HG03060 (cell line): ENCODE measurements around the gene NUDT13.

Source experiments
- ATAC-seq: cut with Tn5 transposase; IDR thresholded peaks from one replicate; pipeline ENCODE4 v1.9.1; 2021; ENCODE audit warnings: low read depth, moderate number of reproducible peaks; ENCODE audit not compliant: unreplicated experiment

NUDT13 gene

DNA sequence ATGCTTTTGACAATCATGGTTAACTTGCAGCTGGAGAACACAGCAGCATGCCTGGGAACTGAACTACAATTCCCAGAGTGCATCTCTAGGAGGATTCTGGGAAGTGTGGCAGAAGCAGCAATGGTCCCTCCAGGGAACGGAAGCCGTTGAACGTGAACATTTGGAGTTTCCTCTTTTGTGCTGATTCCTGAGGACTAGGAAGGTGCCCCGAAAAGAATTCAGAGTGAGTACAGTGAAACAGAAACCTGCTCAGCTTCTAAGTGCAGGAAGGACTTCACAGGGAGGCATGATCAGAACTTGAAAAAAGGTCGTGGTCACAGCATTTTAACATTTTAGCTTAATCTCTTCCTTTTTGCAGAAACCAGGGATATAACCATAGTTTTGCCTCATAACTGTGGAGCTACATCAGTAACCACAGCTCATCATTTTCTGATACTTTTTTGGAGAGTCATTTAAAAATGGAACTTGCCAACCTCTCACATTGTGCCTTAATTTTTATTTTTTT, at the start of gene NUDT13:
Gene NUDT13 (plus strand): TSS at position 111 of the 505 bp plus-strand sequence. CDS start 3,911 bp downstream, outside the sequence.
- no peak for ATAC-seq

DNA sequence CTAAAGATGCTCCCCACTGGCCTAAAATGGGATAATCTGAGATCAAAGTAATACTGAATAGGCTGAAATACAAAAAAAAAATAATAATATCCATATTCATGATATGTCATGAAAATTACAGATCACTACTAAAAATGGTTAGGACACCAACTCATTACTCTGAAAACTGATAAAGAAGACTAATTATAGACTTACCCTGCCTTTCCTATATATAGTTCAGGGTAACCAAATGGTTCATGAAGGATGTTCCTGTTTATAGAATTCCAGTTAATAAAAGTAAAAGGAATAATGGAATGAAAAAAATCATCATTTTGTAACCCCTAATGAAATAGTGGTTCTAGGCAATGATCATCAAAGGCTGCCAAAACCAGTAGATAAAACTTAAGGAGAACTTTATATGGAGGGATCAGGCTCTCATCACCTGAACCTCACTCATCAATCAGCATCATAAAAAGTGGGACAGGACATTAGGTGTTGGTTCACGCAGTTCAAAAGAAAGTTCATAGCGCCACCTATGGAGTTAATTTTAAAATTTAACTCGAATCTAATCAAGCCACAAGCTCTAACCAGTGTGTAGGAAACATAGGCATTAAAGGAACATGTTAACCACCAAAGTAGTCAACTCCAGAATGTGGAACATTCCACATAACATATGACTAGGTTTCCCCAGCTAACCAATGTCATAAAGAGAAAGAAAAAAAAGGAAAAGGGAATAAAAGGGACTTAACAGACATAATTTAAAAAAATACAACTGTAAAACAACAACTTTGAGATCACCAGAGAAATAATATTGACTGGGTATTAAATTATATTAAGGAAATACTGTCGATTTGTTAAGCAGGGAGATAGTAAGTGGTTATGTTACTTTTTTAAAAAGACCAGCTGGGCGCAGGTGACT, 49.3 kb upstream of the NUDT13 start:
- ATAC-seq: no peak

DNA sequence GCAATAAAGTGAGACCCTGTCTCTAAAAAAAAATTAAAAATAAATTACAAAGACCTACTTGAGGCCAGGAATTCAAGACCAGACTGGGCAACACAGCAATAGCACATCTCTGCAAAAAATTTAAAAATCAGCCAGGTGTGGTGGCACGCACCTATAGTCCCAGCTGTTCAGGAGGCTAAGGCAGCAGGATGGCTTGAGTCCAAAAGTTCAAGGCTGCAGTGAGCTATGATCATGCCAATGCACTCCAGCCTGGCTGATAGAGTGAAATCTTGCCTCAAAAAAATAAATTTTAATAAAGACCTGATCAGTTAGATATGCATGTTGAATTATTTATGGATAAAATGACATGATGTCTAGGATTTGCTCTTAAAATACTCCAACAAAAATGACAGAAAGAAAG, 48.5 kb upstream of the NUDT13 start:
- no peak for ATAC-seq

DNA sequence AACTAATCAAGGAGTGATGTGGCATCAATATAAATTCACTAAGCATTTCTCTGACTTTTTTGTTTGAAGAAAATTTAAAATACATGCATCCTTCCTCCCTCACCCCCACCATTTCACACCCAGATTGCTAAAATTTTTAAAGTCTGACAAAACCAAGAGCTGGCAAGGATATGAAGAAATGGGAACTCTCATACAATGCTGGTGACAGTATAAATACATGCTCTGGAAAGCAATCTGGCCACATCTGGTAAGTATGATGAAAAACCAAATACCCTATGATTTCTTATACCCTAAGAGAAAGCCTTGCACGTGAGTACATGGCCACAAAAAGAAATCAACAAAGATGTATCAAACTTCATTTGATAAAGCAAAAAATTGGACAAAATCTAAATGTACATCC, 44.8 kb upstream of the NUDT13 start:
- no peak for ATAC-seq

DNA sequence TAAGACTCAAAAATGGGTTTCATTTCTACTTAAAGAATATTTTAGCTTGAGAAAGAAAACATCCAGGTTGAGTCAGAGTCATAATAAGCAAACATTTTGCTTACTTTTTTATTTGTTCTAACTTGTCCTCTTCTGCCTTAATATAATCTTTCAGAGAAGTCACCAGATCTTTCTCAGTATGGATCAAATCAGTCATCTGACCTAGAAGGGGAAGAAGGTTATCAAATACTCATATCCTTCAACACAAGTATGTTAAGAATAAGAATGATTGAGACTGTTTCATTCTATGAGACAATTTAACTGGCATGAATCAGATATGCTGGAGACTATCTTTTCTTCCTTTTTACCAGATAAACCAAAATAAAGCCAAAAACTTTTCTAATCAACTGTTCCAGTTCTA, 36.6 kb upstream of the NUDT13 start:
- ATAC-seq: no peak

DNA sequence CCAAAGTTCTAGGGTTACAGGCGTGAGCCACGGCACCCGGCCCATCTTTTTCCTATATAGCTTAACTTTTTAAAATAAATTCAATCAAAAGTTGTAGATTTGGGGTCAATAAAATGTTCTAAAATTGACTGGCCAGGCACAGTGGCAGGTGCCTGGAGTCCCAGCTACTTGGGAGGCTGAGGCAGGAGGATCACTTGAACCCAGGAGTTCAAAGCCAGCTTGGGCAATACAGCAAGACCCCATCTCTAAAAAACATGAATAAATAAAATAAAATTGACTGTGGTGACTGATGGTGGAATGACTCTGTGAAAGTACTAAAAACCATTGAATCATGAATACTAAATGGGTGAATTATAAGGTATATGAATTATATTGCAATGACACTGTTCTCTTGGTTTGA, 34.4 kb upstream of the NUDT13 start:
- ATAC-seq: no peak

DNA sequence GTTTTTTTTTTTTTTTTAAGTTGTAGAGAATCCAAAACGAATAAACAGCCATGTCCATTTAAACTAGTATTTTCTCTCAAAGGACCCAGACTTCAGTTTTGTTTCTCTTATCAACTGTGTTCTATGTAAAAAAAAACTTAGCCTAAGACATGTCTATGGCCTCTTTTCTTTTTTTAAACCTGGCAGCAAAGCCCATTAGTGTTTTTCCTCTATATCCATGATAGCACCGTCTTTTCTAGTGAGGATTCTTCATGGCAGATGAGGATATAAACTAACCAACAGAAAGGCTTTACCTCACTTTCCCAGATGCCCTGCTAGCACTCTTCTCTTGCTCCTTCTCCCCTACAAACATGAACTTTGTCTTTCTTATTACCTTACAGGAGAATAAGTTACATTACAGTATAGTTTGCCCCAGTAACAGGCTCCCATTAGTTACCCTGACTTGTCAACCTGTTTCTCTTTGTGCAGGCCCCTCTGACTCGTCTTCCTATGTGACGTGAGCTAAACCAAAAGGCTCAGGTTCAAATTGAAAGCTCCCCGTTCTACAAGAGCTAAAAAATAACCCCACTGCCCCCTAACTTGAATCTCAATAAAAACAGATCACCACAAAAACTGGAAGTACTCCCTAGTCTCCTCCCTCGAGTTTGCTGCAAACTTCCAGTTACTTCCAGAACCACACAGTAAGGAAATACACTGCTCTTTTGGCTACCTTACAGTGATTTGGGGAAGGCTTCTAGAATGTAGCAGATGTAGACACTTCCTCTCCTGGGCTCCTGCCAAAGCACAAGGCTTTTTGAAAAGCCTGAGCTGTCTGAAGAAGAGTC, 33.7 kb upstream of the NUDT13 start:
- ATAC-seq: no peak

DNA sequence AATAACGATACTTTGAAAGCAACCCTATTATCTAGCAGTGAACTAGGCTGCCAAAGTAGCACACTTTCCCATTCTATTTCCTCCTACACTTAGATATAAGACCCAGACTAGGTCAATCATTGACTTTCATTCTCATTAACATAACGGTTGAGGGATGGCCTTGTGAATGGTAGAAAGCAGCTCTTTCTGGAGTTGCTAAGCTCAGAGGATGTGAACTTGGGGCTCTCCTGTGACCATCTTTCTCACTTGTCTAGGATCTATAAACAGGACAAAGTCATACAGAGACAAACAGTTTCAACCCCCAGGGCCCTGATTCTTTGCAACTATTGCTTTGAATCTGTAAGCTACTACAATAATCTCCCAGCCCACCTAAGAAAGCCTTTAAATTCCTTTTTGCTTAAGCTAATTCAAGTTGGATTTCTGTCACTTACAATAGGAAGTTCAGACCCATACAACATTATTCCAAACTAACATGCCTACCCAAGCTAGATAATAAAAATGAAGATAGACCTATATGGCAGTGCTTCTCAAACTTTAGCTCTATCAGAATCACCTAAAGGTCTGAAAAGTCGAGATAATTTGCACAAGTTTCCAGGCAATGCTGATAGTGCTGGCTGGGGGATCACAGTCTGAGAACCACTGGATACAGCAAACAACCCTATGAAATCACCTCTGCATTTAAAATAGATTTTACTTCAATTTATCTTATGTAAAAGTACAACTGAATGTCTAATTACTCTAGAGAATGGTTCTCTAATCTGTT, 30.3 kb upstream of the NUDT13 start:
- ATAC-seq: no peak

DNA sequence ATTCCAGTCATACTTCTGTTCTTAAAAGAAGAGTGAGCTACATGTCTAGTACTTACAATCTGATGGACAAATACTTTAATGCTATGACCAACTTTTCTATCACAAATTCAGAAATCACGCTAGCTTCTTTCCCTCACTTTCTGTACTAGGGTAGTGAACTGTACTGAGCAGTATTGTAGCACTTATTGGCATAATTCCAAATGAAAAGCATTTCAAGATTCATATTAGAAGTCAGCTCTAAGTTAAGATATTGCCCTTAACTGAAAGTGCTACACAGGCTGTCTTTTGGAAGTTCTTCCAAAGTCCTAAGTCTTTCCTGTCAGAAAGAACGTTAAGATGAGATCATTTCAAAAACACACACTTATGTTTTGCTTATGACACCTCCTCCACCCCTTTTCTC, 27.0 kb upstream of the NUDT13 start:
- no peak for ATAC-seq

DNA sequence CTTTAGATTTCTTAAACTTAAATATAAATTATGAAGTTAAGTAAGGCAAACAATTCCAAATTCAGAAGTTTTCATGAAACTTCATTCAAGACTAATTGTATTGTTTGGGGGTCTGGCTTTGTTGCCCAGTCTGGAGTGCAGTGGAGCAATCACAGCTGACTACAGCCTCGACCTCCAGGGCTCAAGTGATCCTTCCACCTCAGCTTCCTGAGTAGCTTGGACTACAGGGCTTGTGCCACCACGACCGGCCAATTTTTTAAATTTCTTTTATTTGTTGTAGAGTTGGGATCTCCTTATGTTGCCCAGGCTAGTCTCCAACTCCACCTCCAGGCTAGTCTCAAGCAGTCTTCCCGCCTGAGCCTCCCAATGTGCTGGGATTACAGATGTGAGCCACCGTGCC, 26.0 kb upstream of the NUDT13 start:
- ATAC-seq: no peak

DNA sequence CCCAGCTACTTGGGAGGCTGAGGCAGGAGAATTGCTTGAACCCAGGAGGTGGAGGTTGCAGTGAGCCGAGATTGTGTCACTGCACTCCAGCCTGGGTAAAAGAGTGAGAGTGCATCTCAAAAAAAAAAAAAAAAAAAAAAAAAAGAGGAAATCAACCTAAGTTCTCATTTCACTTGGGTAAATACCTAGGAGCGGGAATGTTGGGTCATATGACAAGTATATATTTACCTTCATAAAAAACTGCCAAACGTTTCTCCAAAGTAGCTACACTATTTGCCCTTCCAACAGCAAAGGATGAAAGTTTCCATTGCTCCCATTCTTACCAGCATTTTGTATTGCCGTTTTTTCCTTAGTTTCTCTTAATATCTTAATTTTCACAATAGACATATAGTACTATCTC, 23.4 kb upstream of the NUDT13 start:
- ATAC-seq: no peak

DNA sequence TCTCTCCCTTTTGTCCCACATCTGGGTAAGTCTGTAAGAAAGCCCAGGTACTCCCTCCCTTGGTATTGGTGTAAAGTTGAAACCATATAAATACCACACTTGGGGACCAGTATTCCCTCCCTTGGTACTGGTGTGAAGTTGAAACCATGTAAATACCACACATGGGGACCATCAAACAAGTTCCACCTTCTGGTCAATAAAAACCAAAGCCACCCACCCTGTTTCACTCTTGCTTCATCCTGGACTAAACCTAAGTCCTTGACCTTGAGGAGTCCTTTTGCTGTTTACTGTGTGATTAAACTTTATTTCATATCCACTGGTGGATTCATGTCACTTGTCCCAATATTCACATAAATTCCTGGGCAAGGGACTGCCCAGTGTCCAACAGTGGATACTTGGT, 22.0 kb upstream of the NUDT13 start:
- no peak for ATAC-seq

DNA sequence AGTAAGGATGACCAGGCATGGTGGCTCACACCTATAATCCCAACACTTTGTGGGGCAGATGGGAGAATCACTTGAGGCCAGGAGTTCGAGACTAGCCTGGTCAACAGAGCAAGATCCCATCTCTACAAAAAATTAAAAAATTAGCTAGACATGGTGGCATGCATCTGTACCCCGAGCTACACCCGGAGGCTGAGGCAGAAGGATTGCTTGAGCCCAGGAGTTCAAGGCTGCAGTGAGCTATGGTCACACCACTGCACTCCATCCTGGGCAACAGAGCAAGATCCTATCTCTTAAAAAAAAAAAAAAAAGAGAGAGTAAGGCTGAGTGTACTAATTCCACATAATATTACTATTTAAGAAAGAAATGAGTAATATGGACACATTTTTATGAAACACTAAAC, 17.4 kb upstream of the NUDT13 start:
- no peak for ATAC-seq

DNA sequence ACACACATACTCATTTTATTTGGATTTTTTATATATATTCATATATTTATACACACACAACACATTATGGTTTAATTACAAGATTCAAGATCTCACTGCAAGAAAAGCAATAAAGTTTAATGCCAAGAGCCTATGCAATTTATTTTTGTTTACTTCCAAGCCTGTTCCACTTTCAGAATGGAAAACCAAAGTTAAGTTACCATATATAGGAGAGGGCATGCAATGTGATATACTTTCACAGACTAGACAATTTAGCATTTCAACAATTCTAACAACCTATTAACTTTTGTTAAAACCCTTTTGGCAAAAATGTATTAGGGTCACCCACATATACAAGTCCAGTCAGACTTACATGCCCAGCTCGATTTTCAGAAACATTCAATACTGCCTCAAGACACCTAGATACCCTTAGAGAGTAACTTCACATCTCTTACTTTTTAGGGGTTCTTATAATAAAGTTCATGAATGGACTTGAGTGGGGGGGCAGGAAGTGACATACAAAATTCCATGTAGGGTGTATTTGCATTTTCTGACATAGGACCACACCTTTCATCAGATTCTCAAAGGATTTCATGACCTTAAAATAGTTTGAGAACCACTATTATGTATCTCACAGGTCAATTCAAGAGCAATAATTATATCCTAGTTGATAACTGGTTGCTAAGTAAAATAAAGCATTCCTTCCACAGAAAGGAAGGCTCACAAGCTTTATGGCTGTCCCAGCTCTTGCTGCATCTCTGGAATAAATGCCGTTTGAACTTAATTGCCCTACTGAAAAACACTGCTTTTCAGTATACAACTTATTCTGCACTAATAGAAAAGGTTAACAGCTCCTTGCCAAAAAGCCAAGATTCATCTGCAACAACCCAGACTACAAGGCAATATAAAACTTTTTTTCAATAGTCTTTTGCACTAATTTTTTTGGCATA, 16.1 kb upstream of the NUDT13 start:
- no peak for ATAC-seq

DNA sequence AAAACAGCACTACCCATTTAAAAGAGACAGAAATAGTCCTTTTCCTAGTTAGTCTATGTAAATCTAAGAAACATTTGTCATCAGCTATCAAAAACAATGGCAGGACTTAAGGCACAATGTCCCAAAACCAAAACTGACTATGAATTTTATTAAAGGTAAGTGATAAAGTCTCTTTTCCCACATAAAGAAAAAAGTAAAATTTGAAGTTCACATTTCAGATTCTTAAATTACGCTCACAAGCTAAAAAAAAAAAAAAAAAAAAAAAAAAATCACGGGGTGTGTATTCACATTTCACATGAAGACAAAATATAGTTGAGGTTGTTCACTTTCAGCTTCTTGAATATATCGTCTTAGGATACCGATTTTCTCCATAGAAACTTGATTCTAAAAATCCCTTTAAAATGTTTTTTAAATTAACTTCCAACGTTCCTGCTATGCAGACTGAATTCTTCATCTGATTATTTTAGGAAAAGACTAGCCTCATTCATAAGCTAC, 15.2 kb upstream of the NUDT13 start:
- ATAC-seq: no peak

DNA sequence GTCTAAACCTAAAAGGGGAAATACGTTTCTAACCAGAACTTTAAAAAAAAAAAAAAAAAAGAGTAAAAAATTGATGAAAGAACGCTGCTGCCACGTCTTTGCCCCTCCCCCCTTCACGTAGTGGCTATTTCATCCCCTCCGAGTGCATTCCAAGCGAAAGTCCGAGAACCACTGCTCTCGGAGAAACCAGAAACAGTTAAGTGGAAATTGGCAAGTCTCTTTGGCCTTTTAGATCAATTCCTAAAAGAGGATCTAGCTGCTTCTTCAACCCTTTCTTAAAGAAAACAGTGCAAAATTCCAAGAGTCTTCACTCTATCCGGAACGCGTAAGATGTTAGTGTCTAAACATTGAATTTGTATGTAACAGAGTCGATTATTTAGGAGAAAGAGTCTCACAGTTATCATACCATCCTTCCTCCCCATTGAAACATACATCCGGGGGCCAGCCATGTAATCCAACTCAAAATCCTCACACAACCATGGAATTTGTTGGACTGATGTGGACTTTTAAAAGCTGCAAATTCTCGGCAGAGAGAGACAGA, 14.7 kb upstream of the NUDT13 start:
- no peak for ATAC-seq

DNA sequence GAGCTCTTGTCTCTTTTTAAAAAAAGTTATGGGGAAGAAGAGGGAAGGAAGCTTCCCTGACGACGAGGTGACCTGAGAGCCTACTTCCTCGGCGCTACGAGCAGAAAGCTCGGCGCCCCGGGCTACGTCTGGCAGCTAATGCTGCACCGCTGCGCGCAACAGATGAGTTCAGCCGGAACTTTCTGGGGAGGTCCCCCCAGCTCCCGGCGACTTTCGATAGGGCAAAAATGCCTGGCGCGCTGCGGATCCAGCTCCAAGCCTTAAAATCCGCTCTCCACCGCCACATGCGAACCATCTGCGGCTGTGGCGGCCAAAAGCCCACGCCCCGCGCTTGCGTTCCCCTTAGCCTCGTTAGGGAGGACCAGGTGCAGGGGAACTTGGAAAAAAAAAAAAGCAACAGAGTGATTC, 14.2 kb upstream of the NUDT13 start:
- ATAC-seq: no peak

DNA sequence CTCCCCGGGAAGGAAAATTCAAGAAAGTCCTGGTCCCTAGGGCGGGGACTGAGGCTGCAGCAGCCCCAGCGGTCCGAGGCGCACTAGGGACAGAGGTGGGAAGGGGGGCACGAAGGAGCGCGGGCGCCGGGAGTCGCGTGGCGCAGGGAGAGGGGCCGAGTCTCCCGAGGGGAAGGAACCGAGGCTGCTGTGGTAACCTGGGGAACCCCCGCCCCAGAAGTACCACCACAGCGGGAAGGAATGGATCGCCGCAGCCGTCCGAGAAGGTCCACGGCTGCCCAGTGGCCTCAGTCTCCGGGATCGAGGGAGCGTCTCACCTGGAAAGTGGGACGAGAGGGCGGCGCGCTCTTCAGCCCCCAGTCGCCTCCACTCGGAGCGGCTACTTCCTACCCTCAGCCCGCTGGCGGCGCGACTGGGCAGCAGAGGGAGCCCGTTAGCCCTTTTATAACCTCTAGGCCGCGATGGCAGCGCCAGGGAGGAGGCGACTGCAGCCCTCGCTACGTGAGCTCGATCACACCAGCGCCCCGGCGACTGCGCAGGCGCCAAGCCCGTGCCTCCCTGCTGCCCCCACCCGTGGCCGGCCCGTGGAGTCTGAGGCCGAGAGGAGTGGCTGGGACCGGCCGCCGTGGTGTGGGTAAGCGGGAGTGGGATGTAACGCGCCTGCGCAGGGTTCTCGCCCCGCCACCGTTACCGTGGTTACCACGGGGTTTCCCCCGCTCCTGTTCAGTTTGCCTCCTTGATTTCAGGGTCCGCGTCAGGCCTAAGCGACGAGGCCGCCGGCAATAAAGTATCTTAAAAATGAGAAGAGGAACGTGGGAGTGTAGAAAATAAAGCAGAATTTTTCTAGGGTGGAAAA, 13.6 kb upstream of the NUDT13 start, which contains the start of gene P4HA1:
Gene P4HA1 (minus strand): TSS at position 418 of the 856 bp plus-strand sequence. CDS start 21,983 bp downstream, outside the sequence.
- ATAC-seq: peak; percentile 67
